ENCODE results near the gene TXNDC8. TPM values are rescaled to one million over a fixed set of nuclear protein-coding genes. Genes with fewer than 3 reads are reported as not detected.
A peak's percentile ranks its signal among the peaks of the same experiment; 100 is the strongest.
"Not testable (repeated sequence)": the region's sequence is repeated elsewhere in the genome, so short reads cannot be mapped to it uniquely, and the experiment has no call there.

TXNDC8 gene
- total and polyA plus RNA-seq, 12 donors: not detected

- DNase-seq (peak in 1 of 2 donors; percentile 11), ATAC-seq (peak in 2 of 8 donors; percentile 57 to 63)
- Histone ChIP-seq H3K4me3 (no peak overlapping the region), H3K27me3 (peaks cover 0 to 4% (median 0%) of the 10 kb centered on the region in 7 donors), H3K9me3 (no peaks in the 10 kb centered on the region), H3K4me1 (peaks cover 0 to 11% (median 0%) of the 10 kb centered on the region in 9 donors), H3K27ac (no peak overlapping the region), H3K36me3 (no peaks in the 10 kb centered on the region)
- 71 to 72% methylated on average over 3 of the region's 3 CpGs for WGBS, 2 donors
- intact Hi-C loops (cut with DNase I): no loop called here
- TF ChIP-seq CTCF (IDR thresholded peaks at IDR 0.05): no peak
Measured at GRCh38 chr9:110320651-110321445, 16.8 kb downstream of the TXNDC8 start.

DNA sequence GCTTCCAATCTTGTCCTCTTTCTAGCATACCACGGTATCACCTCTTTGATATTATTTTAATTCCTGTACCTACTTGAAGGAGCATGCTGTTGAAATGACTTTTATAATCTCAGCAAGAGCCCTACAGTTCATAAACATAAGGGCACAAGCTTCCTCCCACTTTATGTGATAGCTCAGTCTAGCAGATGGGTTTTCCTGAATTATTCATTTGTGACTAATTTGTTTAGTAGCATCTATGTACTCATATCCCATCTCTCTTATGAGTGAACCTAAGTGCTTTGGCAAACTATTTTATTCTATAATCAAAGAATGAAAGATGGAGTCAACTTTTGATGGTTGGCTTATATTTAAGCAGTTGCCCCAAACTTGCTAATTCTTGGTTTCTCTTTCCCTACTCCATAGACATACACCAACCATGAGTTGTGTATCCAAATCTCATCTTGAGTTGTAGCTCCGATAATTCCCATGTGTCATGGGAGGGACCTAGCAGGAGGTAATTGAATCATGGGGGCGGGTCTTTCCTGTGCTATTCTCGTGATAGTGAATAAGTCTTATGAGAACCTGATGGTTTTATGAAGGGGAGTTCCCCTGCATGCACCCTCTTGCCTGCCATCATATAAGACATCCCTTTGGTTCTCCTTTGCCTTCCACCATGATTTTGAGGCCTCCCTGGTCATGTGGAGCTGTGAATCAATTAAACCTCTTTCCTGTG is 17.7 kb downstream of the TXNDC8 start:
- TF ChIP-seq CTCF (IDR thresholded peaks at IDR 0.05): no peak
- DNase-seq (no peak), ATAC-seq (no peak)
- intact Hi-C loops (cut with DNase I): no loop called here
- H3K27me3 ChIP-seq: peaks cover 0 to 4% (median 0%) of the 10 kb centered on the region in 7 donors
- H3K4me3 ChIP-seq: no peak overlapping the region
- 84% methylated on average over 4 of the region's 4 CpGs for WGBS, 2 donors
- H3K27ac ChIP-seq: no peak overlapping the region
- H3K4me1 ChIP-seq: peaks cover 0 to 11% (median 0%) of the 10 kb centered on the region in 9 donors
- no peaks in the 10 kb centered on the region for H3K36me3 ChIP-seq
- H3K9me3 ChIP-seq: no peaks in the 10 kb centered on the region

DNA sequence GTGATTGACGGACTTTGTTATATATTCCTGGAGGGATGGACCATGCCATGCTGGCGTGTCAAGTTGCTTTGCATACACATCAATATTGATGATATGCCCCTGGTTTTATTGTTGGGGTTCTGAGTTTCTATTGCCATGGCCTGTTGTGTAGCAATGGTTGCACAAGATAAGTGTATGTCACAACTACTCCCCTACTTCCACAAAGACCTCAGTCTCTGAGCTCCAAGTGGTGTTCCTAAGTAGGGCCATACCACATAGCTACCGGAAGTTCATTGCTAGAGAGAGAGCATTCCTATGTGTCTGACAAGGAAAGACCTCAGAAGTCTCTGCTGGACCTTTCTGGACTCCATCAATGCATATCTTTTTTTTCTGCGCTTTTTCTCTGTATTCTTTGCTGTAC is 19.8 kb downstream of the TXNDC8 start:
- TF ChIP-seq CTCF (IDR thresholded peaks at IDR 0.05): no peak
- intact Hi-C loops (cut with DNase I): no loop called here
- DNase-seq: no peak

DNA sequence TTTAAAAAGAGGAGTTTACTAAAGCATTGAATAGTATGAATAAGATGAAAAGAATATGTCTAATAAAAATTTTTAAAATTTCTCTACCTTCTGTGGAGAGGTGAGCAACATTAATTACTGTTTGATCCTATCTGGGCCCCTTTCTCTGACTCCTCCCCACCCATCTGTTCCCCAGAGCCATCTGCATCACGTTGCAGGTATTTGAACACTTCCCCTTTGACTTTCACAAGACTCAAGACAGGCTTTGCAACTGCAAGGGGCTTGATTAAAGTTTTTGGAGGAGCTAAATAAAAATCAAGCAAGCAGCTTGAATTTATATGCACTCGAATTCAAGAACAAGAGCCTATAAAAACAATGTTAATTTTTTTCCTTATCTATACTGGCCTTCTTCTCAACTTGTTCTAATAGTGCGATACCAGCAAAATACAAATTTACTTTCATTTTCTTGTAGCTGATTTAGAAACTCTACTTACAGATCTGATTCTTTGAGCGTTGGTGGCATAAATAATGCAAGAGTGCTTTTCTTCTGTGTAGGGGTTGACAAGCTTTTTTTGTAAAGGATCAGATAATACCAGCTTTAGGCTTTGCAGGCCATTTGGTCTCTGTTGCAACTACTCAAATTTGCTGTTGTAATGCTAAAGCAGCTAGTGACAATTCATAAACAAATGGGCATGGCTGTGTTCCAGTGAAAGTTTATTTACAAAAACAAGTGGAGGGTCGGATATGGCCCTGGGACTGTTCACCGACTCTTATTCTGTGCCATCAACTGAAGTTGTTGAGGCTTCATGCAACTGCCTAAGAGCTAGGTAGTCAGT is 21.2 kb downstream of the TXNDC8 start:
- H3K36me3 ChIP-seq: no peaks in the 10 kb centered on the region
- H3K27me3 ChIP-seq: peaks cover 0 to 4% (median 0%) of the 10 kb centered on the region in 7 donors
- H3K9me3 ChIP-seq: peaks cover 0 to 10% (median 6%) of the 10 kb centered on the region in 11 donors
- H3K4me1 ChIP-seq: peaks cover 0 to 11% (median 0%) of the 10 kb centered on the region in 9 donors
- intact Hi-C loops (cut with DNase I): no loop called here
- 49 to 58% methylated on average over 6 of the region's 6 CpGs for WGBS, 2 donors
- peak overlapping the region in 5 of 10 donors; percentile 0 to 30 (median 21) for H3K4me3 ChIP-seq
- DNase-seq (no peak), ATAC-seq (no peak)
- H3K27ac ChIP-seq: peak overlapping the region in 1 of 10 donors; percentile 59
- no peak for TF ChIP-seq CTCF (IDR thresholded peaks at IDR 0.05)

More for the DNA sequence above, 19.8 kb downstream of the TXNDC8 start:
- peaks cover 0 to 4% (median 0%) of the 10 kb centered on the region in 7 donors for H3K27me3 ChIP-seq
- peaks cover 0 to 11% (median 0%) of the 10 kb centered on the region in 9 donors for H3K4me1 ChIP-seq
- no peaks in the 10 kb centered on the region for H3K9me3 ChIP-seq
- H3K4me3 ChIP-seq: no peak overlapping the region
- ATAC-seq: no peak
- 96% methylated on average over 4 of the region's 4 CpGs for WGBS, 2 donors
- no peaks in the 10 kb centered on the region for H3K36me3 ChIP-seq
- peak overlapping the region in 1 of 10 donors; percentile 31 for H3K27ac ChIP-seq

DNA sequence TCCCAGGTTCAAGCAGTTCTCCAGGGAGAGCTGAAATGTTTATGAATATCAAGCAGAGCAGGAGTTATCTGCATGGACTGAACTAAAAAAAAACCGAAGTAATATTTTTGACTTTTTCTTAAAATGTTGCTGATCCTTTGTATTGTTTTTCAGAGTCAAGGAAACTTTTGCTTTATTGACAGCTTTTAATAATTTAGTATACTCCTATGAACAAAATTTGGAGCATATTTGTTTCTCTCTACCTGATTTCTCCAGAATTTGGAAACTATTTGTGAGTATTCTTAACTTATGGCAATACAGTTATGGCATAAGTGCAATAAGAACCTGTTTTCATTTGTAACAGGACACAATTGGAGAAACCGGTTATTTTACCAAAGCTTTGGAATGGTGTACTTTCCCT is 25.7 kb downstream of the TXNDC8 start:
- H3K27ac ChIP-seq; DNase-seq; H3K4me3 ChIP-seq; intact Hi-C loops (cut with DNase I); ATAC-seq; H3K27me3 ChIP-seq; H3K36me3 ChIP-seq: not testable (repeated sequence)
- WGBS, 2 donors: 95 to 98% methylated on average over 2 of the region's 2 CpGs
- peaks cover 0 to 21% (median 0%) of the 10 kb centered on the region in 9 donors for H3K4me1 ChIP-seq
- peaks cover 0 to 11% (median 6%) of the 10 kb centered on the region in 11 donors for H3K9me3 ChIP-seq
